Erythroblast (primary cell): ENCODE results near the gene SEC14L2.
A peak's percentile ranks its signal among the peaks of the same experiment; 100 is the strongest.
"Not testable (repeated sequence)": the region's sequence is repeated elsewhere in the genome, so short reads cannot be mapped to it uniquely, and the experiment has no call there.

ENCODE experiments used
- DNase-seq, 2 experiments: peaks; one replicate each; lab custom pipeline; 2025; lab: John Stamatoyannopoulos, UW
- GATA1 ChIP-seq: IDR thresholded peaks from 2 replicates; pipeline ENCODE4 v1.6.1; 2011; ENCODE audit warnings: low read depth, mild to moderate bottlenecking, control low read depth, low read length, moderate library complexity
- POLR2A ChIP-seq: IDR thresholded peaks from 2 replicates; pipeline ENCODE4 v1.6.1; 2011; ENCODE audit warnings: mild to moderate bottlenecking, low read length

SEC14L2 gene

GRCh38 chr22:30455075-30455840 lies 58.4 kb downstream of the SEC14L2 start:
- no peak for TF ChIP-seq POLR2A
- TF ChIP-seq GATA1 = no peak
- DNase-seq = no peak

- TF ChIP-seq GATA1 (no peak), POLR2A (no peak)
- no peak for DNase-seq
Measured at GRCh38 chr22:30457981-30458380, 61.2 kb downstream of the SEC14L2 start.

GRCh38 chr22:30459181-30460052 lies 62.6 kb downstream of the SEC14L2 start:
- no peak for TF ChIP-seq POLR2A
- no peak for TF ChIP-seq GATA1

GRCh38 chr22:30460147-30460546 lies 63.3 kb downstream of the SEC14L2 start:
- no peak for DNase-seq
- TF ChIP-seq GATA1 = no peak
- no peak for TF ChIP-seq POLR2A

More at GRCh38 chr22:30459181-30460052, 62.6 kb downstream of the SEC14L2 start:
- DNase-seq = peak; percentile 51 to 52

- not testable (repeated sequence) for DNase-seq
Measured at GRCh38 chr22:30460555-30460954, 63.7 kb downstream of the SEC14L2 start.

- TF ChIP-seq POLR2A (no peak), GATA1 (no peak)
- no peak for DNase-seq
Measured at GRCh38 chr22:30469165-30469564, 72.3 kb downstream of the SEC14L2 start.

GRCh38 chr22:30470655-30471054 lies 73.8 kb downstream of the SEC14L2 start:
- TF ChIP-seq POLR2A (no peak), GATA1 (no peak)
- DNase-seq = no peak

GRCh38 chr22:30471616-30472318 lies 74.9 kb downstream of the SEC14L2 start, which contains the start of gene SEC14L3:
Gene SEC14L3, minus strand, starts transcription at chr22:30472017. Its CDS starts 59 bp downstream, at chr22:30471958.
- TF ChIP-seq POLR2A (no peak), GATA1 (no peak)

GRCh38 chr22:30472994-30473720 lies 76.3 kb downstream of the SEC14L2 start:
- no peak for DNase-seq

More at GRCh38 chr22:30471616-30472318, 74.9 kb downstream of the SEC14L2 start, which contains the start of gene SEC14L3:
- peak; percentile 46 to 73 for DNase-seq

GRCh38 chr22:30474121-30474520 lies 77.3 kb downstream of the SEC14L2 start:
- no peak for TF ChIP-seq GATA1
- no peak for TF ChIP-seq POLR2A
- no peak for DNase-seq

More at GRCh38 chr22:30472994-30473720, 76.3 kb downstream of the SEC14L2 start:
- TF ChIP-seq POLR2A (no peak), GATA1 (no peak)
